Measurements from ENCODE around the gene LRR1. TPM values are rescaled to one million over a fixed set of nuclear protein-coding genes. Genes with fewer than 3 reads are reported as not detected.
A peak's percentile ranks its signal among the peaks of the same experiment; 100 is the strongest.

LRR1 gene
- total RNA-seq, 1 experiment from 2014 or later: 34.8 TPM

DNA sequence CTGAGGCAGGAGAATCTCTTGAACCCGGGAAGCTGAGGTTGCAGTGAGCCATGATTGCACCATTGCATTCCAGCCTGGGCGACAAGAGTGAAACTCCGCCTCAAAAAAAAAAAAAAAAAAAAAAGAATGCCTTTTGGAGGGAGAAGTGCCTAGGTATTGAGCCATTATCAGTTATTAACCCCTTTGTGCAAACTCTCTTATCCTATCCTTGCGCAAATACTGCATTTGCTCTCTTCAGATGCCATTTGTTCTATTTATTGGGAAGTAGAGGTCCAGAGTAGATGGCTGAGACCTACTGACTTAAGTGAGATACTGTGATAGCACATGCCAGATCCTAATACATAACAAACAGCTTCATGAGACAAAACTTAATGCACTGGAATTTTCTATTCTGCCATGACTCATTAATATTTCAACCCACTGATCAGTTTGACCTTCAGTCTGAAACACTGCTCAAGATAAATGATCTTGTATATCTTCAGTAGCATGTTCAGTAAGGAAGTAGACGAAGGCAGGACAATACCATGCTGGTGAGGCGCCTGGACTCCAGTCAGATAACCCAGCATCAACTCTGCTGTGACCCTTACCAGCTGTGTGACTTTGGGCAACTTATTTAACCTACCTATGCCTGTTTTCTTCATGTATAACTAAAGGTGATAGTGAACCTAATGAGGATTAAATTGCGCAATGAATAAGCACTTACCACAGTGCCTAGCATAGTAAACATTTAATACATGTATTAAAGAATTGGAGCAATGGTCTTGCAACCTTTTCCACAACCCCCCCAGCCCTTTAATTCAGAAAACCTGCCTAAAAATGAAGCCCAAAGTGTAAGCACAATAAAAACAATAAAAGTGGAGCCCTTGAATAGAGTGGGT, 42.0 kb downstream of the LRR1 start:
- Histone ChIP-seq H3K4me3 (ENCODE audit: low read depth, low read length) (no peak overlapping the region), H3K36me3 (ENCODE audit: control insufficient read depth, insufficient read depth, low read length) (peaks cover 2% of the 10 kb centered on the region), H3K9me3 (no peaks in the 10 kb centered on the region), H3K27me3 (replicated peaks; ENCODE audit: control insufficient read depth, insufficient read depth, low read length) (no peaks in the 10 kb centered on the region), H3K4me1 (peaks cover 25% of the 10 kb centered on the region)
- Mint-ChIP-seq H3K27ac (ENCODE audit: unreplicated experiment) (peak overlapping the region; percentile 72), H3K9me3 (ENCODE audit: unreplicated experiment) (no peaks in the 10 kb centered on the region), H3K27me3 (ENCODE audit: insufficient read depth, unreplicated experiment) (no peaks in the 10 kb centered on the region), H3K4me1 (ENCODE audit: low read depth, unreplicated experiment) (peaks cover 27% of the 10 kb centered on the region), H3K4me3 (ENCODE audit: unreplicated experiment) (no peak overlapping the region), H3K36me3 (ENCODE audit: insufficient read depth, unreplicated experiment) (peaks cover 60% of the 10 kb centered on the region)
- no TSS peak for BruUV-seq (replicated peaks)
- intact Hi-C loops (cut with micrococcal nuclease; ENCODE audit: unreplicated experiment): loop anchor here (1.0 kb wide), 1 partner anchor 47 kb away; no protein-coding TSS in a partner anchor
- POLR2A ChIA-PET: interaction anchor here (1.1 to 1.5 kb wide), 2 partner anchors 21 to 54 kb away, joined by 3 to 4 read pairs; partner anchors contain the start of genes MGAT2, RPL36AL and RPS29
- TF ChIP-seq, protein P1, sequence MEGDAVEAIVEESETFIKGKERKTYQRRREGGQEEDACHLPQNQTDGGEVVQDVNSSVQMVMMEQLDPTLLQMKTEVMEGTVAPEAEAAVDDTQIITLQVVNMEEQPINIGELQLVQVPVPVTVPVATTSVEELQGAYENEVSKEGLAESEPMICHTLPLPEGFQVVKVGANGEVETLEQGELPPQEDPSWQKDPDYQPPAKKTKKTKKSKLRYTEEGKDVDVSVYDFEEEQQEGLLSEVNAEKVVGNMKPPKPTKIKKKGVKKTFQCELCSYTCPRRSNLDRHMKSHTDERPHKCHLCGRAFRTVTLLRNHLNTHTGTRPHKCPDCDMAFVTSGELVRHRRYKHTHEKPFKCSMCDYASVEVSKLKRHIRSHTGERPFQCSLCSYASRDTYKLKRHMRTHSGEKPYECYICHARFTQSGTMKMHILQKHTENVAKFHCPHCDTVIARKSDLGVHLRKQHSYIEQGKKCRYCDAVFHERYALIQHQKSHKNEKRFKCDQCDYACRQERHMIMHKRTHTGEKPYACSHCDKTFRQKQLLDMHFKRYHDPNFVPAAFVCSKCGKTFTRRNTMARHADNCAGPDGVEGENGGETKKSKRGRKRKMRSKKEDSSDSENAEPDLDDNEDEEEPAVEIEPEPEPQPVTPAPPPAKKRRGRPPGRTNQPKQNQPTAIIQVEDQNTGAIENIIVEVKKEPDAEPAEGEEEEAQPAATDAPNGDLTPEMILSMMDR (IDR thresholded peaks at IDR 0.05; ENCODE audit: insufficient read depth in 1 of 2, low read depth in 1 of 2, low read length in 1 of 2, severe bottlenecking in 1 of 2, unreplicated experiment in 1 of 2): no peak
- DNase-seq: no peak
- CTCF ChIA-PET: no interaction called here

DNA sequence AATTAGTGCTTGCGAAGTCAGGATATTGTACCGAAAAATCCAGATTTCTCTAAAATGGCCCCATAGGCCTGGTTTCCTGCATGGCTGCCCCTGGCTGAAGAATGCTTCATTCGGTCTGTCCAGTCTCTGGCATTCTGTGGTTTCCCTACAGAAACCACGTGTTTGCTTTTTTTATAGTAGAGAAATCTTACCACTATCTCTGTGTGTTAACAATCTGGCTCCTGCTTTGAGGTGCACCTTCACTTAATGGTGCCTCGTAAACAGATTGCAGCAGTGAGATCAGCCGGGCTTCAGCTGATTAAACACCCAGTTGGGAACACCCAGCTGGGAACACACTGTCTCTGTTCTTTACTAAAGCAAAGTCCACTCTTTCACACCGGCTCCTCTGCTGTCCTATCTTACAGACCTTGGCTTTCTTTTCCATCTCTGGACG, 43.0 kb downstream of the LRR1 start:
- H3K9me3 ChIP-seq: no peaks in the 10 kb centered on the region
- H3K9me3 Mint-ChIP-seq (ENCODE audit: unreplicated experiment): no peaks in the 10 kb centered on the region

DNA sequence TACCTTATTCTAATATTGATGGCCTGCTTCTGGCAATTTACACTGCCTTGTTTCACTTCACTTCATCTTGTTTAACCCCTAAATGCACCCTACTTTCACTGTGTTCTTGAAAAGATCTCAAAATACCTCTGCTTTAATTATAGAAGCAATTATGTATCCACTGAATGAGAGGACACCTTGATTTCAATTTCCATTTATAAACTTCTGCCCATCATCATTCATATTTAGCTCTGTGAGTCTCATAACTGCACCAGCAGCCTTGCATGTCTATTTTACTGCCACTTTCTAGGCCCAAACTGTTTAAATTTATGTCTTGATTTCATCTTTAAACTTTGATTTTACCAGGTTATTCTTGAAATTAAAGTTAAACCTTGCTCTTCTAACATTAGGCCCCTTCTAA, 43.4 kb downstream of the LRR1 start:
- H3K36me3 Mint-ChIP-seq (ENCODE audit: insufficient read depth, unreplicated experiment): peaks cover 58% of the 10 kb centered on the region
- H3K27me3 Mint-ChIP-seq (ENCODE audit: insufficient read depth, unreplicated experiment): no peaks in the 10 kb centered on the region
- CTCF ChIA-PET: interaction anchor here (1.1 kb wide), 1 partner anchor 24 kb away, joined by 3 read pairs; no protein-coding TSS in a partner anchor
- H3K9me3 Mint-ChIP-seq (ENCODE audit: unreplicated experiment): no peaks in the 10 kb centered on the region
- TF ChIP-seq, protein P1 (IDR thresholded peaks at IDR 0.05; ENCODE audit: insufficient read depth in 1 of 2, low read depth in 1 of 2, low read length in 1 of 2, severe bottlenecking in 1 of 2, unreplicated experiment in 1 of 2): no peak
- H3K36me3 ChIP-seq (ENCODE audit: control insufficient read depth, insufficient read depth, low read length): peaks cover 2% of the 10 kb centered on the region
- H3K4me1 Mint-ChIP-seq (ENCODE audit: low read depth, unreplicated experiment): peaks cover 18% of the 10 kb centered on the region
- intact Hi-C loops (cut with micrococcal nuclease; ENCODE audit: unreplicated experiment): no loop called here
- H3K9me3 ChIP-seq: no peaks in the 10 kb centered on the region
- POLR2A ChIA-PET: interaction anchor here (0.7 to 1.5 kb wide), 3 partner anchors 22 to 125 kb away, joined by 3 to 5 read pairs (median 4); partner anchors contain the start of genes MGAT2, RPL36AL and RPS29
- H3K4me3 Mint-ChIP-seq (ENCODE audit: unreplicated experiment): peak overlapping the region; percentile 58
- no peak for DNase-seq
- H3K27me3 ChIP-seq (replicated peaks; ENCODE audit: control insufficient read depth, insufficient read depth, low read length): no peaks in the 10 kb centered on the region
- BruUV-seq (replicated peaks): no TSS peak
- peaks cover 25% of the 10 kb centered on the region for H3K4me1 ChIP-seq
- H3K4me3 ChIP-seq (ENCODE audit: low read depth, low read length): no peak overlapping the region
- peak overlapping the region; percentile 72 for H3K27ac Mint-ChIP-seq (ENCODE audit: unreplicated experiment)

More for the DNA sequence above, 43.0 kb downstream of the LRR1 start:
- H3K27me3 ChIP-seq (replicated peaks; ENCODE audit: control insufficient read depth, insufficient read depth, low read length): no peaks in the 10 kb centered on the region
- H3K4me3 ChIP-seq (ENCODE audit: low read depth, low read length): no peak overlapping the region
- peaks cover 58% of the 10 kb centered on the region for H3K36me3 Mint-ChIP-seq (ENCODE audit: insufficient read depth, unreplicated experiment)
- intact Hi-C loops (cut with micrococcal nuclease; ENCODE audit: unreplicated experiment): loop anchor here (1.0 kb wide), 1 partner anchor 46 kb away; no protein-coding TSS in a partner anchor
- peaks cover 23% of the 10 kb centered on the region for H3K4me1 Mint-ChIP-seq (ENCODE audit: low read depth, unreplicated experiment)
- DNase-seq: peak; percentile 86 to 89
- ChIA-PET POLR2A (interaction anchor here (0.7 to 1.5 kb wide), 3 partner anchors 22 to 126 kb away, joined by 3 to 5 read pairs (median 4); partner anchors contain the start of genes MGAT2, RPL36AL and RPS29), CTCF (interaction anchor here (1.1 kb wide), 1 partner anchor 24 kb away, joined by 3 read pairs; no protein-coding TSS in a partner anchor)
- H3K36me3 ChIP-seq (ENCODE audit: control insufficient read depth, insufficient read depth, low read length): peaks cover 2% of the 10 kb centered on the region
- TF ChIP-seq, protein P1 (IDR thresholded peaks at IDR 0.05; ENCODE audit: insufficient read depth in 1 of 2, low read depth in 1 of 2, low read length in 1 of 2, severe bottlenecking in 1 of 2, unreplicated experiment in 1 of 2): no peak
- H3K4me1 ChIP-seq: peaks cover 25% of the 10 kb centered on the region
- peak overlapping the region; percentile 58 for H3K4me3 Mint-ChIP-seq (ENCODE audit: unreplicated experiment)
- H3K27ac Mint-ChIP-seq (ENCODE audit: unreplicated experiment): peak overlapping the region; percentile 72
- no peaks in the 10 kb centered on the region for H3K27me3 Mint-ChIP-seq (ENCODE audit: insufficient read depth, unreplicated experiment)
- BruUV-seq (replicated peaks): no TSS peak
